NK-92 treated with Interleukin-12 subunit alpha and Interleukin-12 subunit beta, amount 100 ng/mL, for 24 hours (cell line): ENCODE data around the gene IFNA14.
A peak's percentile ranks its signal among the peaks of the same experiment; 100 is the strongest.
"Not testable (repeated sequence)": the region's sequence is repeated elsewhere in the genome, so short reads cannot be mapped to it uniquely, and the experiment has no call there.

Source experiments
- DNase-seq: peaks from one replicate; lab custom pipeline; 2025; lab: John Stamatoyannopoulos, UW

Gene IFNA14

GRCh38 chr9:21239911-21240310, at the start of gene IFNA14:
TSS of gene IFNA14 (minus strand) at chr9:21240005. CDS start at chr9:21239935, 70 bp downstream.
- no peak for DNase-seq

DNA sequence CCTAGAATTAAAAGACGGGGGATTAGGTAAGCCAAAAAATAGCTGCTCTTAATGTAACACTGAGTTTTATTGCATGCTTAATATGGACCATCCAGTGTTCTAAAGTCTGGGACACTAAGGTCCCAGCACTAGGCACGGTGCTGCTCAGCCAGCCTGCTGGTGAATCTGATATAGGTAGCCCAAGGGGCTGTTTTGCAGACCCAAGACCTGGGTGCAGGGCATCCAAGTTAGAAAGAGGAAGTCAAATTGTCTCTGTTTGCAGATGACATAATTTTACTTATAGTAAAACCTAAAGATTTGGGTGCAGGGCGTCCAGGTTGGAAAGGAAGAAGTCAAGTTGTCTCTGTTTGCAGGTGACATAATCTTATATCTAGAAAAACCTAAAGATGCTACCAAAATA, 47.5 kb upstream of the IFNA14 start:
- no peak for DNase-seq

DNA sequence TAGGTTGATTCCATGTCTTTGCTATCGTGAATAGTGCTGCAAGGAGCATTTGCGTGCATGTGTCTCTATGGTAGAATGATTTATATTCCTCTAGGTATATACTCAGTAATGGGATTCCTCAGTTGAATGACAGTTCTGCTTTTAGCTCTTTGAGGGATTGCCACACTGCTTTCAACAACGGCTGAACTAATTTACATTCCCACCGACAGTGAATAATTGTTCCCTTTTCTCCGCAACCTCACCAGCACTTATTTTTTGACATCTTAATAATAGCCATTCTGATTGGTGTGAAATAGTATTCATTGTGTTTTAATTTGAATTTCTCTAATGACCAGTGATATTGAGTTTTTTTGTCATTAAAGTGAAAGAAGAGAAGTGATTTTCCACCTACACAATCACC, 46.9 kb upstream of the IFNA14 start:
- no peak for DNase-seq

- no peak for DNase-seq
Measured at GRCh38 chr9:21286099-21286498, 46.3 kb upstream of the IFNA14 start.

GRCh38 chr9:21281275-21281674, 41.5 kb upstream of the IFNA14 start:
- DNase-seq: no peak

GRCh38 chr9:21268347-21268657, 28.5 kb upstream of the IFNA14 start:
- no peak for DNase-seq

- no peak for DNase-seq
Measured at GRCh38 chr9:21267485-21268346, 27.9 kb upstream of the IFNA14 start.

DNA sequence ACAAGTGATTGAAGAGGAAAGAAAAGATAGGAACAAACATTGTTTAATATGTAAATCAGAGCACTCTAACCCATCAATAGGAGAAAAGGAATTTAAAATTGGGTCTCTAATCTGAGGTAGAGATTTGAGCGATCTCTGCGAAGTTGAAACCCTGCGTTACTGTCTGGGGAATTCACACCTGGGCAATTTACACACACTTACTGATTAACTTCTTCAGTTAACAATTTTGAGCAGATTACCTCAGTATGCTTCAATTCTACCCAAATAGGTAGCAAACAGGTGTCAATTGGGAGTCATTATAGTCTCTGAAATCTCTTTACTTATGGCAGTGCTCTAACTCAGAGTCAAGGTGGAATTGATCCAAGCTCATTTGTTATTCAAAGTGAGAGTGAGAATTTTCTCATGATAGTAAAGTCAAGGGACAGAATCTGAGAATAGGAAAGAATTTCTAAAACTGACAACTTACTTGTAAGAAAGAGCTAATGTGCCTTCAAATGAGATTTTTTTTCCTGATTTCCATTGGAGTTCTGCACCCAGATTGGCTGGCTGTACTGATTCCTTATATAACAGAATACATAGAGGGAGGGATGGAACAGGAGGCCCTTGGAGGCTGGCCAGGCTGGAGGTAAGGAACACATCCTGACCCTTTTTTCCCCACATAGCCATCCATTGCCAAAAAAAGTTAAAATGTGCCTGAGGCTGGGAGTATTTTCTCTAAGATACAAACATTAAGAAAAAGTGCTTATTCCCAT, 27.1 kb upstream of the IFNA14 start:
- no peak for DNase-seq

GRCh38 chr9:21265421-21266189, 25.8 kb upstream of the IFNA14 start:
- DNase-seq: no peak

- peak; percentile 72 for DNase-seq
Measured at GRCh38 chr9:21255538-21256212, 15.9 kb upstream of the IFNA14 start.

DNA sequence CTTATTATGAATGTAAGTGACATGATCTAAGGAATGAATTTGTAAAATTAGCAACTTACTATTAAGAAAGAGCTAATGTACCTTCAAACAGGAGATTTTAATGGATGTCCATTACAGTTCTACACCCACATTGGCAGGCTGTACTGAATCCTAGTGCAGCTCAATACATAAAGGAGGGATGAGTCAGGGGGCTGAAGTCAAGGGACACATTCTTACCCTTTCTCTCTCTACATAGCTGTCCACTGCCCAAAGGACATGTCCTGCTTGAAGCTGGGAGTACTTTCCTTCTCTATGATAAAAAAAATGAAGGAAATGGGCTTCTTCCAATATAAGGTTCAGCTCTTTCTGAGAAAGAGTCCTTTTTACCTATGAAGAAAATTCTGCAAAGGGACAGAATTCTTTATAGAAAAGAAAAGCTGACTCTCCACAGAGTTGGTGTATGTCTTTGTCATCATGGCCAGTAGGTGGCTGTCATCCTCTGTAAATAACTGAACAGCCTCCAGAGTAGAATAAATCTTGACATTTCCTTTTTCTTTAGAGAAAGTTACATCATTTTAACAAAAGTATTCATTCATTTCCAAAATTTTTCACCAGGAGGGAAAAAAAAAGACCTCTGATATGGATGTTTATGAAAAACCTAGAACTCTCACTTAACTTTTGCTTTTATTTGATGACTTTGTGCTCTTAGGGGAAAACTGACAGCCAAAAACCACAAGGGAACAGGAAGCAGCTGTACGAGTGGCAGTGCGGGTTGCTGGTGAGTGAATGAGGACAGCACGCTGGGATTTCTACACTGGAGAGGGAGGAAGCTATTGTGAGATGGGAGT, 13.1 kb upstream of the IFNA14 start:
- DNase-seq: no peak

DNA sequence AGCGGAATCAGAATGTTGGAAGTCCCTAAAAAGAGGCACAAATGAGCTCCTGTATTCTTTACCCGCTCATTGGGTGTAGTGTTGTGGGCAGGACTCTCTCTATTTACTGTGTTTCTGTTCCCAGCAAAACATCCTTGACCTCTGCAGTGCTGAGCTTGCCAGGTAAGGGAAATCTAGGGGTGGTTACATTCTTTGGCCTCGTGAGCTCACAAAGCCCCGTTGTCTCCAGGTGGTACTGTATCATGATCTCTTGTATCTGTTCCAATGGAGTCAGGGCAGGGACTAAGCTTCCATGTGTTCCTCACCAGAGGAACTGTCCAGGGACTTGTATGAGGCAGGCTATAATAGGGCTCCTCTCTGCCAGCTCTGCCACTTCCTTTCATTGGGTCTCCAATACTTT, 11.8 kb upstream of the IFNA14 start:
- no peak for DNase-seq

DNA sequence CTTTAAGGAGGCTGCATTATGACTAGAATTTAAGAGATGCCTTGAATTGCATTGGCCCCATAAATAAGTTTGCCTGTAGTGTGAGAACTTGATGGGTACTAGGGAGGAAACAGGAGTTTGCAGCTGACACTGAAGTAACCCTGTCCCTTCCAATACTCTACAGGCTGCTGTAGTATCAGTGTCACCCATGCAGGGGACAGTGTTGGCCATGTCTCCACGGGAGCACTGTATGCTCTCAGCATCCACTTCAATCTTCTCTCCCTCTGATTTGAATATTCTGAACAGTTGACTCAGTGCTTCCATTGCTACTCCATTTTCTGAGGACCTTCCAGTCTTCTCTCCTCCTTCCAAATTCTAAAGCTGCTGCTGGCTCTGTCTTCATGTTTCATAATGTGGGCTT, 11.4 kb upstream of the IFNA14 start:
- DNase-seq: no peak

GRCh38 chr9:21244836-21245235, 5.0 kb upstream of the IFNA14 start:
- DNase-seq: no peak

DNA sequence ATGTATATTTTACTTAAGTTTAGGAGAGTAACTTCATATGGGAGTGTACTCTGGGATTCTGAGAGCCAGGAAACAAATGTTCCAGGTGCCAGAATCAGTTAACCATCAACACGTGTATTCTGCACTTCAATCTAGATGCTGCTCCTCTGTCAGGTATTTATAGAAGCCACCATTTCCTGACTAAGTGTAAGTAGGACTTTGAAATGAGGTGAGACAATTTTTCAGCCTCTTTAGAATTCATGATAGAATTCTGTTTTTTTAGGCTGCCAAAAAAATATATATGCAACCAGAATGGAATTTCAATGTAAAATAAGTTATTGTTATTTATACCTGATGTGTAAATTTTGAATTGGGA, 3.5 kb downstream of the IFNA14 start:
- DNase-seq: not testable (repeated sequence)

- DNase-seq: peak; percentile 2
Measured at GRCh38 chr9:21235468-21236359, 4.1 kb downstream of the IFNA14 start.

GRCh38 chr9:21234153-21234687, 5.6 kb downstream of the IFNA14 start:
- no peak for DNase-seq

DNA sequence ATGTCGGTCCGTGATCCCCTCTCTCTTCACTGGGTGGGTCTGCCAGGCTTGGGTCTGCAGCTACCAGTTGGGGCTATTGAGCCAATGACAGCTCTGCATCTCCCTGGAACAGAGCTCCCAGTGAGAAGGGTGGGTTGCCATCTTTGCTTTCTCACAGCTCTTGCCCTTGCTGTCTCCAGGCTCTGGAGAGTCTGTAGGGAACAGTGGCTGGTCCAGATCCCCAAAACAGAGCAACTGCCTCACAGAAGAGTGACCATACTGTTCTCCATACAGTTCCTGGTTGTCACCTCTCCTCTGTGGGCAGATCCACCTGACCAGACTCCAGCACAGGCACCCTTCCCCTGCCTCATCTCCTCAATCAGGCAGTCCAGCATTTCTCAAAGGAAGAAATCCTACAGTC, 6.5 kb downstream of the IFNA14 start:
- no peak for DNase-seq

DNA sequence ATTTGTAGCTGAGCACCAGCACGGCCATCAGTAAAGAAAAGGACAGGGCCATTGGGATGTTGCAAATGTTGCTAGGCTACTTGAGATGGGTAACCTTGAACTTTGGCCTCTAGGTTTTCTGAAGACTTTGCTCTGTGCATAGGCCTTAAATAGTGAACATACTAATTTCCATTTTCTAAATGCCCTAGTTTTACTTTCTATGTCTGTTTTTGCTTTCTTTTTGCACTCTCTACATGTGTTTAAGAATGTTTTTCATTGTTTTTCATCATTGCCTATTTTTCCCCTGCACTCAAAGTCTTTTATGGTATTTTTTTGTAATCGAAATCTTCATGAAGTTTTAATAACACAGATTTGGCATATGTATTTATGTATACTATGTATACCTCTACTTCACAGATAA, 11.7 kb downstream of the IFNA14 start, which contains the start of gene IFNA17:
Gene IFNA17, minus strand, starts transcription at position 101 of the 400 bp plus-strand sequence. Its CDS starts 49 bp downstream, at position 52.
- no peak for DNase-seq

- DNase-seq: not testable (repeated sequence)
Measured at GRCh38 chr9:21217211-21217610, 22.6 kb downstream of the IFNA14 start, which contains the start of gene IFNA16. TSS of gene IFNA16 (minus strand) at chr9:21217311. CDS start at chr9:21217305, 6 bp downstream.
